Measurements from ENCODE around the gene NAV3.

Gene NAV3

DNA sequence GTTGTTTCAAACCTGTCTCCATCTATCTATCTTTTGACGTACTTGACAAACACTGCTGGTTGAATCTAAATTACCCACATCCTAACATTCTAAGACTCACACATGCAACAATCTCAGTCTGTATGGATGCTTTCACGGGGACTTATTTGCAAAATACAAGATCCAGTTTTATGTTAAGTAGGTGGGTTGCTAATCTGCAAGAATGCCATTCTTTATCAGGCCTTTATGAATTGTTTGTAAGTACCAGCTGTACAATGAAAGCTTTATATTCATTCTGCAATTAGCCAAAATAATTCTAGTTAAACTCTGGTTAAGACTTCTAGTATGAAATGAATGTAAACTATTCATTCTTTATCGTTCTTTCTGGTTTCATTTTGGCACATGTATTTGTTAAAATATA lies 135.1 kb downstream of the NAV3 start:
- Histone ChIP-seq H3K9me3 (ENCODE audit: control insufficient read depth in 5 of 5, low read length in 5 of 5) (no peaks in the 10 kb centered on the region), H3K4me3 (ENCODE audit: low read depth in 1 of 5, low read length in 5 of 5) (no peak overlapping the region), H3K27me3 (ENCODE audit: control insufficient read depth in 5 of 5, insufficient read depth in 4 of 5, low read length in 5 of 5) (no peaks in the 10 kb centered on the region), H3K9ac (ENCODE audit: low read length in 5 of 5) (no peak overlapping the region), H3K36me3 (ENCODE audit: control insufficient read depth in 5 of 5, insufficient read depth in 5 of 5, low read length in 5 of 5) (no peaks in the 10 kb centered on the region), H3K27ac (ENCODE audit: low read depth, low read length) (no peak overlapping the region), H3K4me1 (ENCODE audit: control insufficient read depth in 5 of 5, insufficient read depth in 5 of 5, low read length in 5 of 5) (no peaks in the 10 kb centered on the region)

DNA sequence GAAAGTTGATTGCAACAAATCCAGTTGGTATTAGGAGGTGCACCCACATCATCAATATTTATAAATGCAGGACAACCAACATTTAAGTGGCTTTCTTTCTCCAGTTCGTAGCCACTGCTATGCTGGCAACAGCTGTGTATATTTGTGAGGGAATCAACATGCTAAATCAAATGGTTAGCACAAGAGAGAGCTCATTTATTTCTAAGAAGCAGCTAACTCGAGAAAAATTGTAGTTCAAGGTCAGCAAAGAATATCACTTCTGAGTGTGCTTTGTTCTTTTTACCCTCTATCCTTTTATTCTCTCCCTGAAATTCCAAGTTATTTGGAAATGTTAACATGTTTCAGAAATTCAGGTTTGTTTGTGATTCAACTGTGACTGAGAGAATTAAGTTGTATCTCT lies 137.3 kb downstream of the NAV3 start:
- Histone ChIP-seq H3K4me3 (ENCODE audit: low read depth in 1 of 5, low read length in 5 of 5) (no peak overlapping the region), H3K9ac (ENCODE audit: low read length in 5 of 5) (no peak overlapping the region)

DNA sequence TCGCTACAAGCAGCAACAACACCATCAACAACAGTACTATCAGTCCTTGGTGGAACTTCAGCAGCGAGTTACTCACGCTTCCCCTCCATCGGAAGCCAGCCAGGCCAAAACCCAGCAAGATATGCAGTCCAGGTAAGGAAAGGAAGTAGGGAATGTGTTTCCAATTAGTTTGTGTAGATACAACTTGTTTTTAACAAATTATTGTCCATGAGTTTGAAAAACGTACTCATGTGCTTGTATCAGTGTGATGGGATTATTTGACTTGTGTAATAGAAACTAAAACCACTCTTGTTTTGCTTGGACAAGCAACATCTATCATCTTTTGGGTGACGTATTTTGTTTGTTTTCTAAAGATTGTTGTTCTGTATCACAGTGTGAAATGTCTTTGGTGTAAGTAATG lies 137.9 kb downstream of the NAV3 start:
- no peak overlapping the region for H3K4me3 ChIP-seq (ENCODE audit: low read depth in 1 of 5, low read length in 5 of 5)
- H3K4me1 ChIP-seq (ENCODE audit: control insufficient read depth in 5 of 5, insufficient read depth in 5 of 5, low read length in 5 of 5), result peaks cover 0 to 5% (median 0%) of the 10 kb centered on the region in 5 donors
- H3K9ac ChIP-seq (ENCODE audit: low read length in 5 of 5), result no peak overlapping the region
- H3K27ac ChIP-seq (ENCODE audit: low read depth, low read length), result no peak overlapping the region
- H3K9me3 ChIP-seq (ENCODE audit: control insufficient read depth in 5 of 5, low read length in 5 of 5), result no peaks in the 10 kb centered on the region
- no peaks in the 10 kb centered on the region for H3K36me3 ChIP-seq (ENCODE audit: control insufficient read depth in 5 of 5, insufficient read depth in 5 of 5, low read length in 5 of 5)
- no peaks in the 10 kb centered on the region for H3K27me3 ChIP-seq (ENCODE audit: control insufficient read depth in 5 of 5, insufficient read depth in 4 of 5, low read length in 5 of 5)

More for the DNA sequence above, 137.3 kb downstream of the NAV3 start:
- no peaks in the 10 kb centered on the region for H3K4me1 ChIP-seq (ENCODE audit: control insufficient read depth in 5 of 5, insufficient read depth in 5 of 5, low read length in 5 of 5)
- H3K27ac ChIP-seq (ENCODE audit: low read depth, low read length), result no peak overlapping the region
- no peaks in the 10 kb centered on the region for H3K27me3 ChIP-seq (ENCODE audit: control insufficient read depth in 5 of 5, insufficient read depth in 4 of 5, low read length in 5 of 5)
- no peaks in the 10 kb centered on the region for H3K36me3 ChIP-seq (ENCODE audit: control insufficient read depth in 5 of 5, insufficient read depth in 5 of 5, low read length in 5 of 5)
- H3K9me3 ChIP-seq (ENCODE audit: control insufficient read depth in 5 of 5, low read length in 5 of 5), result no peaks in the 10 kb centered on the region

DNA sequence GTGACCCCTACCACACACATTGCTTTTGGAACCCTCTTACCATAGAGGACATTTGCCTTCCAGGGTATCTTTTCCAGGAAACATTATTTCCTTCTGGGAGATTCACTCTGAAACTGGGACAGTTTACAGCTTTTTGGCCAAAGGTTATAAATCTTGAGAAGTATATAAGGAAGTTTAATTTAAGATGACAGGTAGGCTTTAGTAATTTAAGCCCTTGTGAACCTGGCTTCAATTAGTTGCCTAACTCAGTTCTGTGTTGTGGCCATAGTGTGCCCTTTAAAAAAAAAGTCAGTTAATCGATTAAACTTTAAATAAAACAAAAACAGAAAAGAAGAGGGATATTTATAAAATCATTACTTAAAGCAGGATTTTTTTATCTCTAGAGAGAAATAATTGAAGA lies 142.9 kb downstream of the NAV3 start:
- no peak overlapping the region for H3K4me3 ChIP-seq (ENCODE audit: low read depth in 1 of 5, low read length in 5 of 5)
- H3K9ac ChIP-seq (ENCODE audit: low read length in 5 of 5), result no peak overlapping the region
- no peak overlapping the region for H3K27ac ChIP-seq (ENCODE audit: low read depth, low read length)
- peaks cover 0 to 7% (median 0%) of the 10 kb centered on the region in 5 donors for H3K4me1 ChIP-seq (ENCODE audit: control insufficient read depth in 5 of 5, insufficient read depth in 5 of 5, low read length in 5 of 5)
- H3K27me3 ChIP-seq (ENCODE audit: control insufficient read depth in 5 of 5, insufficient read depth in 4 of 5, low read length in 5 of 5), result no peaks in the 10 kb centered on the region
- H3K36me3 ChIP-seq (ENCODE audit: control insufficient read depth in 5 of 5, insufficient read depth in 5 of 5, low read length in 5 of 5), result no peaks in the 10 kb centered on the region
- no peaks in the 10 kb centered on the region for H3K9me3 ChIP-seq (ENCODE audit: control insufficient read depth in 5 of 5, low read length in 5 of 5)

DNA sequence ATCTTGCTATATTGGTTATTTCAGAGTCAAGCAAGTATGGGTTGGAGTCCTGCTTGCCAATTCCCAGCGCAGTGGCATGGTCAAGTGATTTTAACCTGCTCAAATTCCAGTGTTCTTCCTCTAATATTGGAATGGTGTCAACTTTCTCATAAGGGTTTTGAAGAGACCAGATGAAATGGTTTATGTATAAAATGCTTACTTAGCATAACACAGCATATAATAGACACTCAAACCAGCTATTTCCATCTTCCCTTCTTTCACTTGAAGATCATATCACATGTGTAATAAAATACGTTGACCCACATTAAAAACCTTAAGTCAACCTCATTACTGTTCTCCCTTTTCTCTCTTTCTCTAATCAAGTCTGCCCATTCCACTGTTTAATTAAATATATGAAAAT lies 144.0 kb downstream of the NAV3 start:
- Histone ChIP-seq H3K36me3 (ENCODE audit: control insufficient read depth in 5 of 5, insufficient read depth in 5 of 5, low read length in 5 of 5) (no peaks in the 10 kb centered on the region), H3K4me3 (ENCODE audit: low read depth in 1 of 5, low read length in 5 of 5) (no peak overlapping the region), H3K4me1 (ENCODE audit: control insufficient read depth in 5 of 5, insufficient read depth in 5 of 5, low read length in 5 of 5) (peaks cover 0 to 7% (median 0%) of the 10 kb centered on the region in 5 donors), H3K27me3 (ENCODE audit: control insufficient read depth in 5 of 5, insufficient read depth in 4 of 5, low read length in 5 of 5) (no peaks in the 10 kb centered on the region), H3K9me3 (ENCODE audit: control insufficient read depth in 5 of 5, low read length in 5 of 5) (no peaks in the 10 kb centered on the region), H3K9ac (ENCODE audit: low read length in 5 of 5) (no peak overlapping the region), H3K27ac (ENCODE audit: low read depth, low read length) (no peak overlapping the region)

DNA sequence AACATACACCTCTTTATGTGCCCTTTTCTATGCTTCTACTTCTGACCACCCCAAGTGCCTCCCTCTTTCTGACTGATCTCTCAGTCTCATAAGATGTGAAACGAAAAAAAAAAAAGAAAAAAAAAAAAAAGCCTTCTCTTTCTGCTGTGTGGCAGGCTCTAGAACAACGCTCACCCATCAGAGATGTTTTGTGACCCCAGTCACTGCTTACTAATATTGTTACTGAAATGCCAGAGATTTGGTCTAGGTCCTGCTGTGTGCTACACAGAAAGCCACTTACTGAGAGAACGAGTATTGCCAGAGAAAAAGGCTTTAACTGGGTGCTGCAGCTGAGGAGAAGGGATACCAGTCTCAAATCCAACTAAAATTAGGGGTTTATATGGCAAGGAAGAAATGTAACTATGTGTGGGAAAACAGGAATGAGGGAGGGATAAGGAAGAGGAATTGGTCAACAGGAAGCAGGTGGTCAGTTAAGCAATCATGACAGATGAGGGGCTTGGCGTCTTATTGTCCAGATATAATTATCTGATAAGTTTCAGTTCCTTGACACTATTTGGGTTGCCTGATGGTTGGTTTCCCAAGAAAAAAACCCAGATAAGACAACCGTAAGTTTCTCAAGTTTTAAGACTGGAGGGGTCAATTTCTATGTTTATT lies 149.0 kb downstream of the NAV3 start:
- Histone ChIP-seq H3K36me3 (ENCODE audit: control insufficient read depth in 5 of 5, insufficient read depth in 5 of 5, low read length in 5 of 5) (no peaks in the 10 kb centered on the region), H3K27ac (ENCODE audit: low read depth, low read length) (no peak overlapping the region), H3K4me3 (ENCODE audit: low read depth in 1 of 5, low read length in 5 of 5) (no peak overlapping the region), H3K9me3 (ENCODE audit: control insufficient read depth in 5 of 5, low read length in 5 of 5) (no peaks in the 10 kb centered on the region), H3K9ac (ENCODE audit: low read length in 5 of 5) (no peak overlapping the region), H3K27me3 (ENCODE audit: control insufficient read depth in 5 of 5, insufficient read depth in 4 of 5, low read length in 5 of 5) (no peaks in the 10 kb centered on the region), H3K4me1 (ENCODE audit: control insufficient read depth in 5 of 5, insufficient read depth in 5 of 5, low read length in 5 of 5) (peaks cover 0 to 4% (median 0%) of the 10 kb centered on the region in 5 donors)

DNA sequence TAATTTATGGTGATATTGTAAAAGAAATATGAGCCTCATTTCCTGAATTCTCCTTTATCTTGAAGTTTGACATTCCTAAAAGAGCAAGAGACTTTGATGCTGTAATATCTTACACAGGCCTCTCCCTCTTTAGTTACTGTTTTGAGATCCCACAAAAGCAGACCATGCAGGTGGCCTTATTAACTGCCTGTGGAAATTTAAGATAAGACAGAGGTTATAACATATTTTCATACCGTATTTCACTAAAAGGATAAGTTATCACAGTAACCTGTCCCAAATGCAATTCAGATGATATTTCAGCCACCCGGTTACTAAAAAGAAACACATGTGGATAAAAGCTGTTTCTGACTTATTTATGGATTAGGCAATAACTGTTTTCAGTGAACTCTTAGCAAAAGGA lies 150.1 kb downstream of the NAV3 start:
- no peaks in the 10 kb centered on the region for H3K9me3 ChIP-seq (ENCODE audit: control insufficient read depth in 5 of 5, low read length in 5 of 5)
- no peaks in the 10 kb centered on the region for H3K27me3 ChIP-seq (ENCODE audit: control insufficient read depth in 5 of 5, insufficient read depth in 4 of 5, low read length in 5 of 5)
- no peak overlapping the region for H3K27ac ChIP-seq (ENCODE audit: low read depth, low read length)
- H3K36me3 ChIP-seq (ENCODE audit: control insufficient read depth in 5 of 5, insufficient read depth in 5 of 5, low read length in 5 of 5), result no peaks in the 10 kb centered on the region
- H3K4me1 ChIP-seq (ENCODE audit: control insufficient read depth in 5 of 5, insufficient read depth in 5 of 5, low read length in 5 of 5), result peaks cover 0 to 4% (median 0%) of the 10 kb centered on the region in 5 donors
- no peak overlapping the region for H3K4me3 ChIP-seq (ENCODE audit: low read depth in 1 of 5, low read length in 5 of 5)
- H3K9ac ChIP-seq (ENCODE audit: low read length in 5 of 5), result no peak overlapping the region

DNA sequence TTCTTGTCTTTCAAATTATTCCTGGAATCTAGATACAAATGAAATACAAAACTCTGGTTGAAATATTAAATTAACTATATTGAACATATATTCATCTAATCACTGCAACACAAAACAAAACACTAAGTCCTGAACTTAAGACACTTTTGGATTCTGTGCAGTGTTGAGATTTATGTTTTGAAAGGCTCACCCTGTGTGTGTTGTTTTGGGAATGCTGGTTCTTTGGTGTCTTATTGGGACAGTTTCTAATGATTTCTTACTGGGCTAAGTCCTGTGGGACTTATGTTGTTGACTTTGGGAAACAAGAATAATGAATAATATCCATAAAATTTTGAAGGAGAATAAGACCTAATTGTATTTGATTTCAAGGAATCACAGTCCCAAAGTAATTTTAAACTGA lies 153.2 kb downstream of the NAV3 start:
- no peaks in the 10 kb centered on the region for H3K36me3 ChIP-seq (ENCODE audit: control insufficient read depth in 5 of 5, insufficient read depth in 5 of 5, low read length in 5 of 5)
- no peak overlapping the region for H3K9ac ChIP-seq (ENCODE audit: low read length in 5 of 5)
- no peak overlapping the region for H3K27ac ChIP-seq (ENCODE audit: low read depth, low read length)
- no peak overlapping the region for H3K4me3 ChIP-seq (ENCODE audit: low read depth in 1 of 5, low read length in 5 of 5)
- H3K9me3 ChIP-seq (ENCODE audit: control insufficient read depth in 5 of 5, low read length in 5 of 5), result no peaks in the 10 kb centered on the region
- no peaks in the 10 kb centered on the region for H3K27me3 ChIP-seq (ENCODE audit: control insufficient read depth in 5 of 5, insufficient read depth in 4 of 5, low read length in 5 of 5)
- H3K4me1 ChIP-seq (ENCODE audit: control insufficient read depth in 5 of 5, insufficient read depth in 5 of 5, low read length in 5 of 5), result peaks cover 0 to 4% (median 0%) of the 10 kb centered on the region in 5 donors

DNA sequence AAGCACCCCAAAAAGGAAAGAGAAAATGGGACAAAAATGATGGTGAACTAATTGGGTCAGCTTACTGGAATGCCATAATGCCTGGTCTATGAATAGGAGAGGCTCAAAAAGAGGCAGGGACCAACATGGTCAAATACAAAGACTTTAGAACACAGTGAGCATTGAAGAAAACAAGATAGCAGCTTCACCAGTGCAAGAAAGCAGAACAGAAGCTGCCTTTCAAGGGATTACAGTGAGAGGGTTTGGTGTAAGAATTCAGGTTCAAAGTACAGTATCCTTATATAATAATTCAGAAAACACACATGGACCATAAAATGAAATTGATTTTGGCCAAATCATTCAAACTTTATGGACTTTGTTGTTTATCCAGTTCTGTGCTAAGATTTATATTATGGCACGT lies 162.1 kb downstream of the NAV3 start:
- Histone ChIP-seq H3K9me3 (ENCODE audit: control insufficient read depth in 5 of 5, low read length in 5 of 5) (peaks cover 0 to 3% (median 2%) of the 10 kb centered on the region in 5 donors), H3K9ac (ENCODE audit: low read length in 5 of 5) (no peak overlapping the region), H3K4me1 (ENCODE audit: control insufficient read depth in 5 of 5, insufficient read depth in 5 of 5, low read length in 5 of 5) (no peaks in the 10 kb centered on the region), H3K27ac (ENCODE audit: low read depth, low read length) (no peak overlapping the region), H3K36me3 (ENCODE audit: control insufficient read depth in 5 of 5, insufficient read depth in 5 of 5, low read length in 5 of 5) (no peaks in the 10 kb centered on the region), H3K27me3 (ENCODE audit: control insufficient read depth in 5 of 5, insufficient read depth in 4 of 5, low read length in 5 of 5) (no peaks in the 10 kb centered on the region), H3K4me3 (ENCODE audit: low read depth in 1 of 5, low read length in 5 of 5) (no peak overlapping the region)

DNA sequence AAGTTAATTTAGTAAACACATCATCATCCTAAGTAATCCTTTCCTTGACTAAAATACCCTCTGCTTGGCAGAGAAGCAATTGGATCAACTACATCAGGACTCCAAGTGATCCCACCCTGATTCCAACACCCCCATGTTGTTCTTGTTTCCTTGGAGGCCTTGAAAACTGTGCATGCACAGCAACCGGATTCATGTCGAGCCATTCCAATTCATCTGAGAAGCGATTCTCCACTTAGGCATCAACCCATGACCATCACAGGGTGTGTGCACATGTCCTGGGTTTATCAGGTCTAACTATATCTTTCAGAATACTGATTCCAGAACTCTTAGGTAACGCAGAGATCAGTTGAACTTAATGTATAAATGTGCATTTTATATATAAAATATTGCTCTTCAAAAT lies 163.0 kb downstream of the NAV3 start:
- H3K9me3 ChIP-seq (ENCODE audit: control insufficient read depth in 5 of 5, low read length in 5 of 5), result peaks cover 0 to 3% (median 2%) of the 10 kb centered on the region in 5 donors
- H3K27me3 ChIP-seq (ENCODE audit: control insufficient read depth in 5 of 5, insufficient read depth in 4 of 5, low read length in 5 of 5), result no peaks in the 10 kb centered on the region
- H3K4me1 ChIP-seq (ENCODE audit: control insufficient read depth in 5 of 5, insufficient read depth in 5 of 5, low read length in 5 of 5), result no peaks in the 10 kb centered on the region
- H3K9ac ChIP-seq (ENCODE audit: low read length in 5 of 5), result no peak overlapping the region
- H3K27ac ChIP-seq (ENCODE audit: low read depth, low read length), result no peak overlapping the region
- H3K36me3 ChIP-seq (ENCODE audit: control insufficient read depth in 5 of 5, insufficient read depth in 5 of 5, low read length in 5 of 5), result no peaks in the 10 kb centered on the region
- H3K4me3 ChIP-seq (ENCODE audit: low read depth in 1 of 5, low read length in 5 of 5), result no peak overlapping the region
